GM10248 (cell line): ENCODE data around the gene GDF15.
"Not testable (repeated sequence)": the region's sequence is repeated elsewhere in the genome, so short reads cannot be mapped to it uniquely, and the experiment has no call there.

ENCODE experiments used
- CTCF ChIA-PET: fragments of 300-600 bp; sonication (Branson Sonifier 250); formaldehyde crosslinking; extraction: SDS; loops from one replicate; lab custom pipeline; 2021; ENCODE audit warnings: antibody characterized with exemption; lab: Yijun Ruan, JAX
- POLR2A ChIA-PET: fragments of 350-650 bp; sonication (Branson Sonifier 250); formaldehyde crosslinking; extraction: SDS; loops from one replicate; lab custom pipeline; 2020; ENCODE audit warnings: antibody characterized with exemption; lab: Yijun Ruan, JAX
- DNase-seq: peaks from one replicate; pipeline ENCODE4 v3.0.0; 2012; ENCODE audit errors: extremely low spot score
- TF ChIP-seq, protein P1 (sequence below): IDR thresholded peaks from 2 replicates; pipeline ENCODE4 v1.5.1; 2012; ENCODE audit warnings: mild to moderate bottlenecking, low read depth; ENCODE audit errors: extremely low read depth, missing control alignments, control extremely low read depth

GDF15 gene

GRCh38 chr19:18361646-18362045, 24.3 kb upstream of the GDF15 start:
- ChIA-PET CTCF (interaction anchor here (1.3 to 3.5 kb wide), 4 partner anchors 10 to 348 kb away, joined by 3 to 20 read pairs (median 10); no protein-coding TSS in a partner anchor), POLR2A (no interaction called here)
- TF ChIP-seq, protein P1, sequence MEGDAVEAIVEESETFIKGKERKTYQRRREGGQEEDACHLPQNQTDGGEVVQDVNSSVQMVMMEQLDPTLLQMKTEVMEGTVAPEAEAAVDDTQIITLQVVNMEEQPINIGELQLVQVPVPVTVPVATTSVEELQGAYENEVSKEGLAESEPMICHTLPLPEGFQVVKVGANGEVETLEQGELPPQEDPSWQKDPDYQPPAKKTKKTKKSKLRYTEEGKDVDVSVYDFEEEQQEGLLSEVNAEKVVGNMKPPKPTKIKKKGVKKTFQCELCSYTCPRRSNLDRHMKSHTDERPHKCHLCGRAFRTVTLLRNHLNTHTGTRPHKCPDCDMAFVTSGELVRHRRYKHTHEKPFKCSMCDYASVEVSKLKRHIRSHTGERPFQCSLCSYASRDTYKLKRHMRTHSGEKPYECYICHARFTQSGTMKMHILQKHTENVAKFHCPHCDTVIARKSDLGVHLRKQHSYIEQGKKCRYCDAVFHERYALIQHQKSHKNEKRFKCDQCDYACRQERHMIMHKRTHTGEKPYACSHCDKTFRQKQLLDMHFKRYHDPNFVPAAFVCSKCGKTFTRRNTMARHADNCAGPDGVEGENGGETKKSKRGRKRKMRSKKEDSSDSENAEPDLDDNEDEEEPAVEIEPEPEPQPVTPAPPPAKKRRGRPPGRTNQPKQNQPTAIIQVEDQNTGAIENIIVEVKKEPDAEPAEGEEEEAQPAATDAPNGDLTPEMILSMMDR: no peak
- no peak for DNase-seq

DNA sequence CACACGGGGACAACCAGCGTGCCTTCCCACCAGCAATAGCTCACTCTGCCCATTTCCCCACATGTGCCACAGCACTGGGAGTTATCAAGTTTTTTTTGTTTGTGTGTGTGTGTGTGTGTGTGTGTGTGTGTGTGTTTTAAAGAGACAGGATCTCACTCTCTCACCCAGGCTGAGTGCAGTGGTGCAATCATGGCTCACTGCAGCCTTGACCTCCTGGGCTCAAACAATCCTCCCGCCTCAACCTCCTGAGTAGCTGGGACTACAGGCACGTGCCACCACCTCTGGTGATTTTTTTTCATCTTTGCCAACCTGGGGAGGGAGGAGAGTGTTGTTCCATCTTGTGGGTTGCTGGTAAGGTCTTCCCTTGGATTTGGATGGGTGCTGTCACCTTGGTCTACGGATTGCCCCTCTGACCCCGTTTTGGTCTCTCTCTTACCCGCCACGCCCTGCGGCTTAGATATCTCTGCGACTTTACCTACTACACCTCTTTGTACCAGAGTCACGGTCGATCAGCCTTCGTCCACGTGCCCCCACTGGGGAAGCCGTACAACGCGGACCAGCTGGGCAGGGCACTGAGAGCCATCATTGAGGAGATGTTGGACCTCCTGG, 22.9 kb upstream of the GDF15 start:
- ChIA-PET POLR2A (no interaction called here), CTCF (interaction anchor here (1.0 to 3.4 kb wide), 5 partner anchors 11 to 156 kb away, joined by 3 to 26 read pairs (median 5); no protein-coding TSS in a partner anchor)
- TF ChIP-seq, protein P1: no peak
- no peak for DNase-seq

DNA sequence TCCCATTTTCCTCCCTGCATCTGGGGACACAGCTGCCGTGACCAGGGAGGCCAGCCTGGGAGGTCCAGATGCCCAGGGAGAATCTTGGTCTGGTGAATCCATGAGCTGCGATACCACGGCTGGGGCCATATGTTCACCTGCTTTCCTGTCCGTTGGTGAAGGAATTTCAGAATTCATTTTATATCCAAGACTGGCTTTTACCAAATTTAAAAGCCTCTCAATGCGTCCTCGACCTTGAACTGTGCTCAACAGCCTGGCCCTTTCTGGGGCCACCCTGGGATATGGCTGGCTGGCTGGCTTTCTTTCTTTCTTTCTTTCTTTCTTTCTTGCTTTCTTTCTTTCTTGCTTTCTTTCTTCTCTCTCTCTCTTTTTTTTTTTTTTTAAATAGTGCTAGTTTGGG, 22.2 kb upstream of the GDF15 start:
- ChIA-PET CTCF (interaction anchor here (1.1 to 3.4 kb wide), 4 partner anchors 15 to 157 kb away, joined by 3 to 26 read pairs (median 4); no protein-coding TSS in a partner anchor), POLR2A (no interaction called here)
- DNase-seq: no peak
- TF ChIP-seq, protein P1: no peak

GRCh38 chr19:18364277-18364825, 21.6 kb upstream of the GDF15 start:
- CTCF ChIA-PET: interaction anchor here (1.2 to 3.4 kb wide), 3 partner anchors 24 to 157 kb away, joined by 3 to 26 read pairs (median 12); no protein-coding TSS in a partner anchor
- DNase-seq, POLR2A ChIA-PET: not testable (repeated sequence)

DNA sequence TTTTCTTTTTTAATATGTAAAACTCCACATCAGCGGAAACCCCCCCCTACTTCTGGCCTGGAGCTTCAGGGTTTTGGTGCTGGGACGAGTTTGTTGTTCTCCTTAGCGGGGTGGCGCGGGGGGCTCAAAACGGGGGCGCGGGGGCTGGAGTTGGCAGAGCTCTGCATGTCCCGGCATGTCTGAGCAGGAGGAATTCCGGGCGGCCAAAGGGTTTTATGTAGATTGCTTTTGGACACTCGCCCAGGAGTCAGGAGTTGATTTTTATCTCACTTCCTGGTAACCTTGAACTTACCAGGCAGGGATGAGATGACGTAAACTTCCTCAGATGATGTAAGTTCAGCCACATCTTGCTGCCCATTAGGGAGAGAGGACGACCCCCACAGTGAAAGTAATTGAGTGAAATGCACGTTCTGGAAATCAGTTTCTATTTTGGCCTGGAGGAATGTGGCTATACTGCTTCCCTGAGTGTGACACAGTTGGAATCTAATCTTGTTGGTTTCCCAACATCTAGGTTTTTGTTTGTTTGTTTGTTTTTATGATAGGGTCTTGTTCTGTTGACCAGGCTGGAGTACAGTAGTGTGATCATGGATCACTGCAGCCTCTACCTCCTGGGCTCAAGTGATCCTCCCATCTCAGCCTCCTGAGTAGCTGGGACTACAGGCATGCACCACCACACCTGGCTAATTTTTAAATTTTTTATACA, 21.0 kb upstream of the GDF15 start:
- CTCF ChIA-PET: interaction anchor here (0.8 to 3.4 kb wide), 7 partner anchors 16 to 85 kb away, joined by 4 to 26 read pairs (median 6); partner anchors contain the start of gene GDF15
- TF ChIP-seq, protein P1: no peak
- POLR2A ChIA-PET: no interaction called here
- no peak for DNase-seq

DNA sequence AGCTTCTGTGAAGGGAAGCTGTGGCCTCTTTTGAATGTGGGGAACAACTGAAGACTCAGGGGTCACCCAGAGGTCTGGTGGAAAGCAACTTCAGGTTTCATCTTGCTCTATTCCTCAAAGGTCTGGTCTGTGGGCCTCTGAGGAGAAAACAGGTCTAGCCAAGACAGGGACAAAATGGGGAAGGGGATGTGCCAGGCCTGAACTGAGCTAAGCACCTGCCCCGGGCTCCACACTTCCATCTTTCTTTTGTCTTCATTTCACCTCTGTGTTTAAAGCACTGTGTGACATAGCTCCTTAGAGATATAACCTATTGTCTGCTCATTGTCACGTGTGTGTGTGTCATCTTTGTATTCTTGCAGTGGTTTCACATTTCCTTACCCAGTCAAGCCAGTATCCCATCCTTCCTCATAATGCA, 19.9 kb upstream of the GDF15 start:
- POLR2A ChIA-PET: interaction anchor here (0.6 kb wide), 1 partner anchor 90 kb away, joined by 7 read pairs; no protein-coding TSS in a partner anchor
- TF ChIP-seq, protein P1: no peak
- CTCF ChIA-PET: interaction anchor here (0.6 to 3.4 kb wide), 8 partner anchors 15 to 86 kb away, joined by 3 to 26 read pairs (median 6); partner anchors contain the start of gene GDF15
- DNase-seq: no peak
